HFFc6 (cell line): ENCODE results near the gene PIK3R5. TPM values are rescaled to one million over a fixed set of nuclear protein-coding genes. Genes with fewer than 3 reads are reported as not detected.

Experiments used
- DNase-seq: peaks from one replicate; pipeline ENCODE4 v3.0.0-alpha.2; 2018
- H3K27ac Mint-ChIP-seq: 2 replicates; pipeline ENCODE4 v1.8.0; 2020; ENCODE audit warnings: mild to moderate bottlenecking, mixed read lengths
- H3K27me3 Mint-ChIP-seq: 2 replicates; pipeline ENCODE4 v1.8.0; 2021; ENCODE audit warnings: mild to moderate bottlenecking, moderate library complexity, mixed read lengths; ENCODE audit not compliant: insufficient read depth
- H3K36me3 Mint-ChIP-seq: 2 replicates; pipeline ENCODE4 v1.8.0; 2021; ENCODE audit warnings: low read depth, mixed read lengths
- H3K4me1 Mint-ChIP-seq: 2 replicates; pipeline ENCODE4 v1.8.0; 2020; ENCODE audit warnings: low read depth, mixed read lengths
- H3K4me3 Mint-ChIP-seq: 2 replicates; pipeline ENCODE4 v1.8.0; 2020; ENCODE audit warnings: mild to moderate bottlenecking, moderate library complexity, mixed read lengths
- H3K9me3 Mint-ChIP-seq: 2 replicates; pipeline ENCODE4 v1.8.0; 2020; ENCODE audit warnings: mild to moderate bottlenecking, mixed read lengths
- CTCF ChIP-seq: fragments of 200-600 bp; sonication (generic); IDR thresholded peaks from 2 replicates; pipeline ENCODE4 v1.5.0; 2021; ENCODE audit warnings: antibody characterized with exemption, mild to moderate bottlenecking
- total RNA-seq, 6 experiments: library from RNA; stranded (reverse); fragmentation: NEBNext Ultra II Directional; extraction: Animal tissue kit (Norgen Biotek cat#: 25700); gene quantifications; 2 replicates in 1 of 6; 3 replicates in 5 of 6; pipeline ENCODE4 v1.2.3, GENCODE V29; 2021

PIK3R5 gene
- total RNA-seq, 6 experiments from 2014 or later = not detected

GRCh38 chr17:8849311-8850041 is 116.0 kb downstream of the PIK3R5 start:
- no peak for DNase-seq
- no peak for TF ChIP-seq CTCF
- Mint-ChIP-seq H3K36me3 (no peaks in the 10 kb centered on the region), H3K4me3 (no peak overlapping the region), H3K9me3 (peaks cover 14% of the 10 kb centered on the region; the same call in 1 of the 2 replicates), H3K4me1 (no peaks in the 10 kb centered on the region), H3K27me3 (no peaks in the 10 kb centered on the region; the same call in 1 of the 2 replicates), H3K27ac (no peak overlapping the region)

GRCh38 chr17:8847891-8848290 is 117.6 kb downstream of the PIK3R5 start:
- Mint-ChIP-seq H3K4me3 (no peak overlapping the region), H3K9me3 (peaks cover 14% of the 10 kb centered on the region; the same call in 1 of the 2 replicates), H3K36me3 (no peaks in the 10 kb centered on the region), H3K27ac (no peak overlapping the region), H3K27me3 (peaks cover 2% of the 10 kb centered on the region), H3K4me1 (no peaks in the 10 kb centered on the region)
- no peak for TF ChIP-seq CTCF
- no peak for DNase-seq

GRCh38 chr17:8846768-8847211 is 118.7 kb downstream of the PIK3R5 start:
- Mint-ChIP-seq H3K4me1 (no peaks in the 10 kb centered on the region), H3K4me3 (no peak overlapping the region), H3K9me3 (peaks cover 21% of the 10 kb centered on the region; the same call in 1 of the 2 replicates), H3K27me3 (peaks cover 2% of the 10 kb centered on the region), H3K27ac (no peak overlapping the region), H3K36me3 (no peaks in the 10 kb centered on the region)
- peak; percentile 3 for DNase-seq
- no peak for TF ChIP-seq CTCF

GRCh38 chr17:8844229-8845218 is 121.0 kb downstream of the PIK3R5 start:
- Mint-ChIP-seq H3K9me3 (peaks cover 17% of the 10 kb centered on the region; the same call in 1 of the 2 replicates), H3K27me3 (peaks cover 2% of the 10 kb centered on the region; the same call in 1 of the 2 replicates), H3K4me1 (no peaks in the 10 kb centered on the region), H3K27ac (no peak overlapping the region), H3K36me3 (no peaks in the 10 kb centered on the region), H3K4me3 (no peak overlapping the region)
- no peak for DNase-seq
- TF ChIP-seq CTCF = no peak

GRCh38 chr17:8843344-8843743 is 122.2 kb downstream of the PIK3R5 start:
- Mint-ChIP-seq H3K27ac (no peak overlapping the region), H3K36me3 (no peaks in the 10 kb centered on the region), H3K27me3 (peaks cover 2% of the 10 kb centered on the region; the same call in 1 of the 2 replicates), H3K4me1 (no peaks in the 10 kb centered on the region), H3K4me3 (no peak overlapping the region), H3K9me3 (peaks cover 22% of the 10 kb centered on the region; the same call in 1 of the 2 replicates)
- no peak for DNase-seq
- no peak for TF ChIP-seq CTCF
